HepG2 (cell line): ENCODE measurements around the gene ASB4. TPM values are rescaled to one million over a fixed set of nuclear protein-coding genes. Genes with fewer than 3 reads are reported as not detected.

ENCODE experiments used
- CENPX ChIP-seq: sonication (generic); formaldehyde crosslinking; IDR thresholded peaks from 2 replicates; pipeline ENCODE4 v1.9.0; 2021; ENCODE audit warnings: mild to moderate bottlenecking, missing genetic modification reagents, moderate library complexity
- E2F1 ChIP-seq: sonication (generic); formaldehyde crosslinking; IDR thresholded peaks from 2 replicates; pipeline ENCODE4 v1.5.0; 2020; ENCODE audit warnings: missing genetic modification reagents
- HIVEP1 ChIP-seq: sonication (generic); formaldehyde crosslinking; IDR thresholded peaks from 2 replicates; pipeline ENCODE4 v1.4.0; 2020; ENCODE audit warnings: mild to moderate bottlenecking, missing genetic modification reagents
- RBM22 ChIP-seq: fragments of 200-400 bp; formaldehyde crosslinking; optimal IDR thresholded peaks from 2 replicates; pipeline ENCODE3; 2017; ENCODE audit warnings: mild to moderate bottlenecking, low read length, moderate library complexity
- ZBTB46 ChIP-seq: sonication (generic); formaldehyde crosslinking; IDR thresholded peaks from 2 replicates; pipeline ENCODE4 v1.4.0; 2020; ENCODE audit warnings: mild to moderate bottlenecking, missing genetic modification reagents, borderline replicate concordance
- ZFAT ChIP-seq: sonication (generic); formaldehyde crosslinking; conservative IDR thresholded peaks from 2 replicates; pipeline ENCODE4 v1.8.1; 2023; ENCODE audit warnings: missing genetic modification reagents, inconsistent platforms
- ZHX2 ChIP-seq, 2 experiments: sonication (generic) in 1 of 2; formaldehyde crosslinking in 1 of 2; IDR thresholded peaks; 2 replicates each; pipeline versions ENCODE4 v1.6.1 to v1.9.0; 2014 to 2022; ENCODE audit warnings: antibody characterized with exemption in 1 of 2, borderline replicate concordance in 1 of 2, inconsistent platforms in 1 of 2, low read depth in 1 of 2, missing genetic modification reagents in 1 of 2
- ZMAT3 ChIP-seq: sonication (generic); formaldehyde crosslinking; conservative IDR thresholded peaks from 2 replicates; pipeline ENCODE4 v1.7.0; 2021; ENCODE audit warnings: missing genetic modification reagents
- polyA plus RNA-seq, 8 experiments: library from polyadenylated mRNA; depleted of rRNA in 3 of 8; stranded (reverse) in 7 of 8; unstranded in 1 of 8; fragments of >200 nt; fragmentation: Illumina TruSeq in 4 of 8; extraction: Trizol in 4 of 8; gene quantifications; 2 replicates each; pipeline versions ENCODE4 v1.2.1 to v1.2.3, GENCODE V29; 2011 to 2016; ENCODE audit warnings: low read depth in 4 of 8, missing spikeins in 1 of 8, mixed read lengths in 1 of 8; ENCODE audit not compliant: insufficient read depth in 1 of 8
- total RNA-seq, 5 experiments: library from RNA; depleted of rRNA; stranded (reverse); fragments of >200 nt; fragmentation: Illumina TruSeq; extraction: Trizol; gene quantifications; 2 replicates each; pipeline ENCODE4 v1.2.3, GENCODE V29; 2016; ENCODE audit warnings: low read depth in 1 of 5

The ASB4 gene
- total and polyA plus RNA-seq, 2 of the 13 experiments (the other 11 are each of a cell fraction or from before 2014, with no cell fraction given) = 1.1 to 4.0 TPM

- TF ChIP-seq ZHX2 (IDR thresholded peaks at IDR 0.05; ENCODE audit: low read depth) = no peak
- TF ChIP-seq ZHX2 (CRISPR knock-in tag; IDR thresholded peaks at IDR 0.05; ENCODE audit: borderline replicate concordance) = no peak
- TF ChIP-seq ZMAT3 = no peak
- TF ChIP-seq RBM22 = no peak
- TF ChIP-seq HIVEP1 = no peak
- TF ChIP-seq CENPX = no peak
- TF ChIP-seq ZFAT (CRISPR knock-in tag) = no peak
- TF ChIP-seq ZBTB46 (CRISPR knock-in tag) = no peak
- TF ChIP-seq E2F1 (CRISPR knock-in tag) = no peak
Observed at GRCh38 chr7:95545673-95546072, 59.9 kb downstream of the ASB4 start (continued).
